Stimulated activated CD4-positive, alpha-beta T cell treated with anti-CD3 and anti-CD28 coated beads, Interleukin-4, amount 100 ng/mL, for 48 hours (primary cell): ENCODE data around the gene VASN.
"Not testable (repeated sequence)": the region's sequence is repeated elsewhere in the genome, so short reads cannot be mapped to it uniquely, and the experiment has no call there.

Experiments
- DNase-seq, 2 donors: peaks; one replicate each; pipeline ENCODE4 v3.0.0-alpha.2; 2020; ENCODE audit warnings: low read depth in 2 of 2

VASN gene

DNA sequence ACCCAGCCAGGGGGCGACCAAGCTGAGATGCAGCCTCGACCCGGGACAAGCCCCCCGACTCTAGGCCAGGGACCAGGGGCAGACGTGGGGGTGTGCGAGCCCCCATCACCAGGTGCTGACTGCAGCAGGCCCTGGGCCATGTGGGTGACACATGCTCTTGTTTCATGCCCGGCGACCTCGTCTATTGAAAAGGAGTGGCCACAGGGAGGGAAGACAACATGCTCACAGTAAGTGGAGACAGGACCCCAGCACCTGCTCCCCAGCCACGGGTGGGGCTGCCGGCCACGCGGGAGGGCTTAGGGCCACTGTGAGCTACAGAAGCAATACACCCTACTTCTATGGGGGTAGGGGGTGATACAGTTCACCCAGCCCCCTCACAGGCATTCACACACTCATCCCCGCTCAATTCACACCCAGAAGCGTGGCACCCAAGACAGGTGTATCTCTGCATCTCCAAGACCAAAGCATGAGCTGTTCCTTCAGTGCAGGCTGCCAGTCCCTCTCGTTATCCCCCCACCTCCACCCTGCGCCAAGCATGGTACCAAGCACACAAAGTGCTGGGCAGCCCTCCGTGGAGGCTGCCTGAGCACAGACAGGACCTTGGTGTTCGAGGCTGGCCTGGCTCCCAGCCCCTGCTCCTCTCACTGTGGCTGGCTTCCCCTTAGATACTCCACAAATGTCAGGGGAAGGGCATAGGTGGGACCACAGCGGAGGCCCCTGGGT is 13.6 kb downstream of the VASN start:
- DNase-seq, result no peak

DNA sequence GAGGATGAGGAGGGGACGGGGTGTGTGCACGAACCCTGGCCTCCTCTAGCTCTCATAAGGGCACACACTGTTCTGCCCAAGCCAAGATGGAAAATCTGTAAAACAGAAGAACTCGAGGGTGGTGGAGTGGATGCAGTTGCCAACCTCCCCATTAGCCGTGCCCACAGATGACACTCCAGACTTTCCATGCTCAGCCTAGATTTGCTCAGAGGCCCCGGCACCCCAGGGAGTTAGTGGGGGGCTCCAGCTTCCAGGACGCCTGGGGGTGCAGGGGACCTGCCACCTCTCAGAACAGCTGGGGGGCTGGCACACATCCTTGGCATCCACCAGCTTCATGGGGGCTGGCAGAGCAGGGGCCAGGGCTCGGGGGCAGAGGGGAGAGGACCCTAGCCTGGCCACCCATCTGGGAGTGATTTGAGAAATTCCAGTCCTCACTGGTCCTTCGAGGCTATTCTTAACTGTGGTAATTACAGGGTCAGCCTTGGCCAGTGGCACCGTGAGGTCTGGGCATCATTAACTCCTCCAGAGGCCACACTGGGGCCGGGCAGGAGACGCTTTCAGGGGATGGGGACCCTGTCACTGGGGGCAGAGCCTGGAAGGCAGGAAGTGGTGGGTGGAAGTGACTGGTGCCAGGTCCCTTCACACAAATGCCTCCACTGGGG is 14.3 kb downstream of the VASN start:
- DNase-seq, result no peak

DNA sequence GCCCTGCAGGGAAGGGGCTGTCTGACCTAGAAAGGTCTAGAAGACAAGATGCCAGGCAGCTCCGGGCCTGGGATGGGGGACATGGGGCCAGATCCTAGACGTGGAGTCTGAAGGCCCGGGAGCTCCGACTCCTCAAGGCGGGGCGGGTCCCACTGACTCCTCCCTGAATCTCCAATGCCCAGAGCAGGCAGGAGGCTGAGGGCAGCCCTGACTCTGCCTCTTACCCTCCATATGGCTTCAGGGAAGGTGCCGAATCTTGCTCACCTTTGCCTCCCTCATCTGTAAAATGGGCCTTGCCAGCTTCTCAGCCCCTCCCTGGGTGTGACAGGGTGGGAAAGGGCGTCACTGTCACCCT is 14.8 kb downstream of the VASN start:
- no peak for DNase-seq

DNA sequence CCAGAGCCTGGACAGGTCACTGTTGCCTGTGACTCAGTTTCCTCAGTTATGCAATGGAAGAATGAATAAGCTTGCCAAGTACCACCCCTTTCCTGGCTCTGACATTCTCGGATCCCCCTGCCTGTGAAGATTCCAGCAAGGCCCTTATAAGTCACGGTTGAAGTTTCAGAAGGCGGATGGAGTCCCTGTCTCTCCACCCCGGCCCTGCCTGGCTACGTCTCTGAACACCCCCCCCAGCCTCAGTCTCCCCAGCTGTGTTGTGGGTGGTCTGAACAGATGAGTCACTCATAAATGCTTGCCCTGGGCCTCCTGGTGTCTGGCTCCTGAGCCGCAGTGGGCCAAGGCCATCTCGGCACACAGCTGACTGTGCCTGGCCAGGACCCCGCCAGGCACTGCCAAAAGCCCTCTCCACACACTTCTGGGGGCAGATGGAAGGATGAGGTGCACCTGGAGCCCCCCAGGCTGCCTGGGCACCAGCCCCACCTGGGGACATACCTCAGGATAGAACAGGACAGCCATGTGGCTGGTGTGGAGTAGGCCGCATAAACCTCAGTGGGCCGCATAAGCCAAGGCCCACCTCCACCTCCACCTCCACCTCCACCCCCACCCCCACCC is 15.4 kb downstream of the VASN start:
- no peak for DNase-seq

DNA sequence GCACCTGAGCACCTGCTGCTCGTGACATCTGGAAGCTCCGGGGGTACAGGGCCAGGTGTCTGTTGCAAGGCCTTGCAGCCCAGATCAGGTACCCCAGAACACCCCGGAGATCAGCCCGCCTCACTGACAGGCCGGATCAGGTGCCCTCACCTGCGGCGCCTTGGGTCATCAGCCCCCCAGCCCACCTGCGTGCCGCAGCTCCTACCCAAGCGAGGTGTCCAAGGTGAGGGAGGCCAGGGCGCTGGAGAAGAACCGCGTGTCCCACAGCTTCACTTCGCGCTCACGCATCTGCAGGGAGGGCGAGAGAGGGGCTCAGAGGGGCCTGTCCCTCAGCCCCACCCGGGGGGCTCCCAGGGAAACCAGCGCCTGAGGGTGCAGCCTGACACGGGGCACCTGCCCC is 16.1 kb downstream of the VASN start:
- no peak for DNase-seq

DNA sequence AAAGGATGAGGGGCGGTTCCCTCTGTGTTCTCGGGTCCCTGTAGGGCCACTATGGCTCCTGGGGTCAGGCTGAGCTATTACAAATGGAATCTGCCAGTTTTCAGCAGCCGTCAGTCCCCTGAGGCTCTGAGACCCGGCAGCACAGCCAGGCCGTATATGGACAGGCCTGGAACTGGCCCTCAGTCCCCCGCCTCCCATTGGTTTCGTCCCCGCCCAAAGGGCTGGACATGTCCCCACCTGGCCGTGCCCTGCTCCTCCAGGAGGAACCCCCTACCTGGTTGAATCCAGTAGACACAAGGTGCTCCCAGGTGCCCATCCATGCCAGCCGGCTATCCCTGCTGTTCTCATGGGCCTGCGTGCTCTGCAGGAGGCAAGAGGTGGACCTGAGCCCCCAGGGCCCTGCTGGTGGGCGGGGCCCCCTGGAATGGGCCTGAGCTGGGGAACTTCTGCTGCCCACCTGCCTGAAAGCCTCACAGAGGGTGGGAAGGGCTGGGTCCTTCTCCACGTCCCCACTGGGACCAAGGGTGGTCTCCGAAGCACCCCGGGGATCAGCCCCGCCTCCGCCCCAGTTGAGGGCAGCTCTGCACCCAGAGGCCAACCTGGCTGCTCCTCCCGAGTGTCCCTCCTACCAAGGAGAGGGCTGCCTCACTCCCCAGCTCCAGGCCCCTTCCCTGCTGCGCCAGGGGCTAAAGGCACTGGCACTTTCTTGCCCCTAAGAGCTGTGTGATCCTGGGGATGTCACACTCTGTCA is 16.8 kb downstream of the VASN start:
- no peak for DNase-seq

DNA sequence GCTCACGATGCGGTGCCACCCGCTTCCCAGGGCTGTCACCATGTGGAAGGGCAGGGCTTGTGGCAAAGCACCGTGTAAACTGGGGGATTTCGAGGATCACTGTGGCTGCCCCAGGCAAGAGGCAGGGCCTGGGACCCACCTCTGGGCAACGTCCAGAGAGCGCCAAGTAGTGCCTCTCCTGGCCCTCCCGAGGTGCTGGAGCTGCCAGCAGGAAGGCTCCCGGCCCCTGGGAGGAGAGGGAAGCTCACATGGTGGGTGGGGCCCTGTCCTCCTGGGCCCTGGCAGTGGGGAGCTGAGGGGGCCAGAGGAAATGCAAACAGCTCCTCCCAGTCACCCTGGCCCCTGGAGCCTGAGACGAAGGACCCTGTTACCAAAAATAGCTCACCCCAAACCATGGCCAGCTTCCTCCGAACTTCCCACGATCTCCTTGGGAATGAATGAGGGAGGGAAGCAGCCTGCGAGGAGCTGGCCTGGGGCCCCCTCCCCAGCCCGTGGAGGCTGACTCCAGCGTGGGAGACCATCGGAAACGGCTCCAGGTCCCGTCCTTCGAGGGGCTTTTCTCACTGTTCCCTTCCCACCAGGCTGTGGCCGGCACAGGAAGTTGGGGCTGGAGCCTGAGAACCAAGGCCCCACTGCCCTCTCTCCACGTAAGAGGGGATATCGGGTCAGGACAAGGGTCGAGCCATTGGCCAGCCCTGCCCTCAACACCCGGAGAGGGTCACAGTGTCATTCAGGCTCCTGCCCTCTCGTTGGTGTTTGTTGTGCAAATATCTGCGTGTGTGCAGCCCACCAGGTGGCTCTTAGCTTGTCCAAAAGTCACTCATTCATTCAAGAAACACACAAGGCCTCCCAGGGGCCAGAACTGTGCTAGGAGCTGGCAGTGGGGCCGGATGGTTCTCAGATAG is 17.7 kb downstream of the VASN start:
- DNase-seq, result no peak

DNA sequence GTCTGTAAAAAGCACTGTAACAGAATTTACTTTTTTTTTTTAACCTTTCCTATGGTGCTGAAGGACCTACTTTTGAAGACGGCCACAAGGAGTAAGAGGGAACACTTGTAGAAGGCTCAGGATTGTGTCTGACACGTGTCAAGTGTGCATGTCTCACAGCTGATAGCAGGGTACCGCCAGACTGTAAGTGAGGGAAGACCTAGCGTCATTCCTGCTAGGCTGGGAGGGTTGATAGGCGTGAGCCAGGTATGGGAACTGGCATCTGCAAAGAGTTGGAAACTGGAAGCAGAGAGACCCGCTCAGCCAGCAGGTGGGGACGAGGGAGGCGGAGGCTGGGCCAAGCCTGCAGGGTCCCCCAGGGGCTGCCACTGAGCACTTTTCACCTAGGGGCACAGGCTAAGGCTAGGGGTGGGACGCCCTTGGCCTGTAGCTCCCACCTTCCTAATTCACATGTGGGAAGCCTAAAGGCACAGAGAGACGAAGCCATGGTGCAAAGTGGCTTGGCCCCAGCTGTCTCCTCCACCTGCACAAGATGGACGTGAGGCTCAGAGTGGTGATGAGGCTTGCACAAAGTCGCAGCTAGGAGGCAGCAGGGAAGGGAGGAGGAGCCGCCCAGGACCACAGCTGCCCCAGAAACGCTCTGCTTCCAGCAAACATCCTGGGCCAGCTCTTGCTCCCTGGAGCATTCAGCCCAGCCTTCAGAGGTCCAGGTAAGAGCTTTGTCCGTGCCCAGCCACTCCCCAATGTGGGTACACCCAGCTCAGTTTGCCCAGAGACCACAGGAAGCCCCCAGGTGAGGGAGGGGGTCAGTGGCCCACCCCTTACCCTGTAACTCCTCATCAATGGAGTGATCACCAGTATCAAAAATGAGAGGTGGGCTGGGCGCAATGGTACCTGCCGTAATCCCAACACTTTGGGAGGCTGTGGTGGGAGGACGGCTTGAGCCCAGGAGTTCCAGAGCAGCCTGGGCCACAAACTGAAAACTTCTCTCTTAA is 18.9 kb downstream of the VASN start:
- DNase-seq, result no peak

DNA sequence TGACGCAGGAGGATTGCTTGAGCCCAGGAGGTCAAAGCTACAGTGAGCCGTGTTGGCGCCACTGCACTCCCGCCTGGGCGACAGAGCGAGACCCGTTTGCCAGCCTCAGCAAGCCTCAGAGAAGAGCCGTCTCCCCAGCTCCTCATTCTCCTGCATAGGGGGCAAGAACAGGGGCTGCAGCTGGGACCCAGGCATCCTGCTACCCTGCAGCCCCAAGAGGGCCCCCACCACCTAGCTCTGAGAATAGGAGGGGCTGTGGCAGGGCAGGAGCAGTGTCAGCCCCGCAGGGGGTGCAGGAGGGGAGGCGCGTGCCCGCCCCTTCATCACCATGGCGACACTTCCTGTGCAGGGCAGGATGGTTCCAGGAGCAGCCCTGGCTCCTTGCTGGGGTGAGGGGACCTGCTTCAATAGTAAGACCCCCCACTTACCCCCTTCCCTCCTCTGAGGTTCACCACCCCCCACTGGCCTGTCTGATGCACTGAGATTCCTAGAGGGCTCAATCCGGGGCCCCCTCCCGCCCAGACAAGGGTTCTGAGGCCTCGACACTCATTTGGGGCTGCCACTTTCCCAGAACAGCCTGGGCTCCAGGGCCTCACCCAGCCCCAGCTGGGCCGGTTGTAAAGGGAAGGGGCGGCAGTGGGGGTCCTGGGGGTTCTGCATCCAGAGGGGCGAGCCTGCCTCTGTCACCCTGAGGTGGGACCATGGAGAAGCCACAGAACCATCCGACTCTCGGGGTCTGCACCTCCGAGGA is 20.2 kb downstream of the VASN start:
- no peak for DNase-seq

DNA sequence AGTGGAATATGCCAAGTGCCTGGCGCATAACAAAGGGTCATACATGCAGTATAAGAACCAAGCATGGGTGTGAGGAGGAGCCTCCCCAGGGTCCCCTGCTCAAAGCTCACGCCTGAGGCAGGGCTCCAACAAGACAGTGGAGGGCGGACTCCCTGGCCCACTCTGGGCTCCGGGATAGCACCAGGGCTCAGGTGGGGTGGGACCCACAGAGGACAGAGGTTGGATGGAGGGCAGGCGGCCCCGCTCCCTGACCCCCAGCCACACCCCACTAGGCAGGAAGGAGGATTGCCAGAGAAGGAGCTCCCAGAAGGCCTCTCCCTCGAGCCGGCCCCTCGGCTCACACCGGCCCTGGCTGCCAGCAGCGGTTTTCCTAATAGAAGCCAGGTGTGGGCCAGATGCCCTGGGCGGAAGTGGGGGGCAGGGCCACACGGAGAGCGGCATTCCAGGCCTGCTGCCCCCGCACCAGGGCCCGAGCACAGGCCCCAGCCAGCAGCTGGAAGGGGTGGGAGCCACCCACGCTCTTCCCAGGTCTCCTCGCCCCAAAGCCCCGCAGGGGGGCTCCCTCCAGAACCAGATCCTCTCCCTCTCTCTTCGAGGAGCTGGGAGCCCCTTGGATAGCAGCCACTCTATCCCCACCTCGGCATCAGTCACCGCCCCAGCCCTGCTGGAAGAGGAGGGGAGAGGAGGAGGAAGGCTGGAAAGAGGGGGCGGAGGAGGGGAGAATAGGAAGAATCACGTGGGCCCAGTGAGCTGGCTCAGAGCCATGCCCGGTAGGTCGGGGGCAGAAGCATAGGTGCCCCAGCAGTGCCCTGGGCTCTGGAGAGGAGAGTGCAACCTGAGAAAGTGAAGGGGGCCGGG is 21.0 kb downstream of the VASN start:
- DNase-seq, result no peak

DNA sequence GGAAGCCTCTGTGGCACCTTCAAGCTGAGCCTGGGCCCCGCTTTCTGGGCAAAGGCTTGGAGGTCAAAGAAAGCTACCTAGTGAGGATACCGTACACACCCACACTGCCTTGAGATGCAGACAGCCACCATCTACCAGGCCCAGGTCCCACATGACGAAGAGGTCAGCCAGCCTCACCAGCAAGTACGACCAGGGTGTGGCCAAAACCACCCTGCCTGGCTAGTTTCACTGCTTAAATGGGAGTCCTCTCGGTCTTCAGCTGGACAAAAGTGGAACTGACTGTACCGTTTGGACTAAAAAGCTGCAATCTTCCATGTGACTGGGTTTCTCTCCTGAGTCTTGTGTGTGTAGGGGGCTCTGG is 21.6 kb downstream of the VASN start:
- no peak for DNase-seq

DNA sequence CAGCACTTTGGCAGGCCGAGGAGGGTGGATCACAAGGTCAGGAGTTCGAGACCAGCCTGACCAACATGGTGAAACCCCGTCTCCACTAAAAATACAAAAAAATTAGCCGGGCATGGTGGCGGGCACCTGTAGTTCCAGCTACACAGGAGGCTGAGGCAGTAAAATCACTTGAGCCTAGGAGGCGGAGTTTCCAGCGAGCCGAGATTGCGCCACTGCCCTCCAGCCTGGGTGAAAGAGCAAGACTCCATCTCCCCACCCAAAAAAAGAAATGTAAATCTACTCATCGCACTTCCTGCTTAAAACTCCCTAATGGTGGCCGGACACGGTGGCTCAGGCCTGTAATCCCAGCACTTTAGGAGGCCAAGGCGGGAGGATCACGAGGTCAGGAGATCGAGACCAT is 22.2 kb downstream of the VASN start:
- DNase-seq, result not testable (repeated sequence)

DNA sequence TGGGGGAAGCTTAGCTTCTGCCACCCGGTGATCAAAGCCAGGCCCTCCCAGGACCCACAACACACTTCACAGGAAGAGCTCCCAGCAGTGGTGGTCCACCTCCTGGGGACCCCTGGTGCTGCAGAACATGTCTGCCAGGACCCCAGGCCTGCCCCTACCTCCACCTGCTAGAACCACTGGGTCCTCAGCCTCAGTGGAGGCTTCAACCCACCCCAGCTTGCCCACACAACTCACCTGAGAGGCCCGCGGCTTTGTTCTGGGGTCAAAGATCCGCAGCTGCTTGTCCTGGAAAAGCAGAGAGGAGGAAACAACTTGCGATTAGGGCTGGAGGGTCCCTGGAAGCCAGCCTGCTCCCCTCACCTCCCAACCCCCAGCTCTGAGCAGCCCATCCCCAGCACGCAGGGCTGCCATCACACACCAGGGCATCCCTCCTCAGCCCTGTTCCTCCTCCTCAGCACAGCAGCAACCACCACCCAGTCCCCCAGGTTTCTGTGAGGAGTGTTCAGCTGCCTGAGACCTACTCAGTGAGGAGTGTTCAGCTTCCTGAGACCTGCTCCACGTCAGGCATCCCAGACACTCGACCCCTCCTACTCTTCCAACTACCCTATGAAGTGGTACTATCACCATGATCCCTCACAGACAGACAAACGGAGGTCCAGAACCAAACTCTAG is 23.5 kb downstream of the VASN start:
- no peak for DNase-seq

DNA sequence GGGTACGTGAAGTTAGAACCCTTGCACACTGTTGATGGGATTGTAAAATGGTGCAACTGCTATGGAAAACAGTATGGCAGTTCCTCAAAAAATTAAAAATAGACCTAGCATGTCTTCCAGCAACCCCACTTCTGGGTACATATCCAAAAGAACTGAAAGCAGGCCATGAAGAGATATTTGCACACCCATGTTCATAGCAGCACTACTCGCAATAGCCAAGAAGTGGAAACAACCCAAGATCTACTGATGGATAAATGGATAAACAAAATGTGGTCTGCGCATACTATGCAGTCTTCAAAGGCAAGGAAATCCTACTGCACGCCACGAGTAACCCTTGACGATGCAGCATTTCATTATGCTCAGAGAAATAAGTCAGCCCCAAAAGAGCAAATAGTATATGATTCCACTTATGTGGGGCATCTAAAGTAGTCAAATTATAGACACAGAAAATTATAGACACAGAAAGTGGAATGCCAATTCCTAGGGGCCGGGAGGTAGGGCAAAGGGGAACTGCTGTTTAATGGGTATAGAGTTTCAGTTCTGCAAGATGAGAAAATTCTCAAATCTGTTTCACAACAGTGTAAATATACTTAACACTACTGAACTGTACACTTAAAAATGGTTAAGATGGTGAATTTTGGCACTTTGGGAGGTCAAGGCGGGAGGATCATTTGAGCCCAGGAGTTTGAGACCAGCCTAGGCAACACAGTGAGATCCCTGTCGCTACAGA is 27.5 kb downstream of the VASN start:
- no peak for DNase-seq

DNA sequence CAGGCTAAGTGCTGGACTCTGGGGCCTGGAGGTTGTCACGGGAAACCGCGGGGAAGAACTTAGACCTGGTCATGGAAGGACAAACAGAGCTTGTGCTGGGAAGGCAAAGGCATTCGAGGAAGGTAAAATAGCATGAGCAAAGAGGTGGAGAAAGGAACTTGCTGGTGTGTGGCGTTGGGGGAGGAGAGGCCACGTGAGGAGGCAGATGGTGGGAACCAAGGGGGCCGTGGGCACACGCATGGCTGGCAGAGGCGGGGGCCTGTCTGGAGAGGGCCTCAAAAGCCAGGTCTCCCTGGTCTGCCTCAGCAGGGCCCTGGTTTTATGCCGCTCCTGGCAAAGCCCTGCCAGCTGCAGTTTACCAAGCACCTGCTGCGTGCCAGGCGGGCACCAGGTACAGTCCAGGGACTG is 29.4 kb downstream of the VASN start:
- no peak for DNase-seq

DNA sequence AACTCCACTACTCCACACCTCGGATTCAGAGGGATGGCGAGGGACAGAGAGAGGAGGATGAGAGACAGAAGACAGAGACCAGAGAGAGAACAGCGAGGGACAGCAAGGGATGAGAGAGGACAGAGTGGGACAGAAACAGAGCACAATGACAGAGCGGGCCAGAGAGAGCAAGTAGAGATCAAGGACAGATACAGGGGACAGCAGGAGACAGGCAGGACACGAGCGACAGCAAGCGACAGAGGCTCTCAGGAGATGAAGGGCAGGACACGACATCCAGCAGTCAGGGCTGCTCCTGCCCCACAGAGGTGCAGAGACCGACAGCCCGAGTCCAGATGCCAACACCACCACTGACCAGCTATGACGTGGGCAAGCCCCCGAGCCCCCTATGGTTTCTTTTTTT is 29.9 kb downstream of the VASN start:
- DNase-seq, result no peak

DNA sequence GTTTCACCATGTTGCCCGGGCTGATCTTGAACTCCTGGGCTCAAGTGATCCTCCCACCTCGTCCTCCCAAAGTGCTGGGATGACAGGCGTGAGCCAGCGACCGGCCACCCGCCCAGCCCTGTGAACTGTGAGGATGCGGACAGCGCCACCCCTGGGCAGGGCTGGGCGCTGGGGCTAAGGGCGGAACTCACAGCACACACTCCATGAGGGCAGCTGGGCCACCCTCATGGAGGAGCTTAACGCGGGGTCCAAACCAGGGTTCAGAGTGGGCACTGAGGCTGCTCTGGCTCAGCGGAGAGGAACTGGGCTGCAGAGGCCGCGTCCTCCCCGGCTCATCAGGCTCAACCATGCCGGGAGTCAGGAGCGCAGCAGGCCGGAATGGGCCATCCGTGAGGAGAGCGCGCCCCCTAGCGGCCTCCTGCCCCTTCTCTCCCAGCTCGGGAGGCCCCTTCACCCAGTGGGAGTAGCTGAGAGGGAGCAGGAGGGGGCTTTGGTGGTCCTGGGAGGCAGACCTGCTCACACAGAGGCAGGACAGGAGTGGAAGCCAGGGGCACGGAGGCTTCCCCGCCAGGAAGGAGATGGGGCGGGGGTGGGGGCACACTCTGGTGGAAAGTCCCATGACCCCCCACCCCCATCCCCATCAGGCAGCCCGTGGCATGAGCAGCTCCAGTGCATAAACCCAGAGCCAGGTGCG is 30.9 kb downstream of the VASN start:
- DNase-seq, result peak; percentile 56 to 74
